H1 (cell line): ENCODE results near the gene TFDP1. TPM values are rescaled to one million over a fixed set of nuclear protein-coding genes. Genes with fewer than 3 reads are reported as not detected.

Experiments
- CTCF ChIA-PET: fragments of 300-600 bp; sonication (Branson Sonifier 250); formaldehyde crosslinking; loops from one replicate; lab custom pipeline; 2021; ENCODE audit not compliant: partially characterized antibody; lab: Charles Lee
- POLR2A ChIA-PET: fragments of 300-600 bp; sonication (Branson Sonifier 250); formaldehyde crosslinking; loops from one replicate; lab custom pipeline; 2021; ENCODE audit warnings: inconsistent platforms; ENCODE audit not compliant: partially characterized antibody; lab: Charles Lee
- DNase-seq, 2 experiments: peaks; one replicate each; pipeline versions ENCODE4 v3.0.0 to v3.0.0-alpha.2; 2010 to 2022; ENCODE audit warnings: low spot score in 2 of 2, low read depth in 1 of 2, mixed read lengths in 1 of 2
- FAIRE-seq: peaks from 2 replicates; lab custom pipeline; 2011; peaks lifted over from hg19 to GRCh38; lab: Jason Lieb, UNC
- H2AFZ ChIP-seq: 2 replicates; pipeline ENCODE4 v1.8.1; 2012; ENCODE audit warnings: low read length, inconsistent platforms
- H2AK5ac ChIP-seq: 2 replicates; pipeline ENCODE4 v1.6.1; 2013; ENCODE audit warnings: low read depth, low read length
- H2BK120ac ChIP-seq: replicated peaks from 2 replicates; pipeline ENCODE3; 2013; ENCODE audit warnings: low read depth, low read length, inconsistent platforms
- H2BK12ac ChIP-seq: 2 replicates; pipeline ENCODE4 v1.6.1; 2013; ENCODE audit warnings: low read depth, low read length
- H2BK15ac ChIP-seq: 2 replicates; pipeline ENCODE4 v1.6.1; 2013; ENCODE audit warnings: low read length
- H2BK20ac ChIP-seq: 2 replicates; pipeline ENCODE4 v1.6.1; 2013; ENCODE audit warnings: low read length
- H2BK5ac ChIP-seq: 2 replicates; pipeline ENCODE4 v1.6.1; 2013; ENCODE audit warnings: low read depth, low read length
- H3K14ac ChIP-seq: 2 replicates; pipeline ENCODE4 v1.6.1; 2013; ENCODE audit warnings: inconsistent platforms; ENCODE audit not compliant: insufficient read length
- H3K18ac ChIP-seq: 2 replicates; pipeline ENCODE4 v1.6.1; 2013; ENCODE audit warnings: low read length; ENCODE audit errors: extremely low read depth
- H3K23ac ChIP-seq: 2 replicates; pipeline ENCODE4 v1.6.1; 2013; ENCODE audit warnings: inconsistent platforms; ENCODE audit not compliant: insufficient read length
- H3K23me2 ChIP-seq: 2 replicates; pipeline ENCODE4 v1.6.1; 2013; ENCODE audit warnings: low read depth, low read length
- H3K27ac ChIP-seq: 2 replicates; pipeline ENCODE4 v1.6.1; 2011; ENCODE audit warnings: low read depth, low read length, inconsistent platforms
- H3K27me3 ChIP-seq, 4 experiments: replicated peaks in 1 of 4; 1 replicate in 1 of 4; 2 replicates in 3 of 4; pipeline versions ENCODE4 v1.6.1 to v1.8.1; 2011 to 2013; ENCODE audit warnings: low read length in 3 of 4, mild to moderate bottlenecking in 3 of 4, inconsistent platforms in 2 of 4, mixed read lengths in 2 of 4, moderate library complexity in 1 of 4; ENCODE audit not compliant: control insufficient read depth in 3 of 4, insufficient read depth in 3 of 4; ENCODE audit errors: extremely low read depth in 1 of 4
- H3K36me3 ChIP-seq, 4 experiments: 2 replicates each; pipeline versions ENCODE4 v1.6.1 to v1.8.1; 2011 to 2013; ENCODE audit warnings: mild to moderate bottlenecking in 4 of 4, low read length in 3 of 4, moderate library complexity in 2 of 4, control low read depth in 1 of 4, inconsistent platforms in 1 of 4; ENCODE audit not compliant: insufficient read depth in 4 of 4, control insufficient read depth in 2 of 4
- H3K4ac ChIP-seq: replicated peaks from 2 replicates; pipeline ENCODE3; 2013; ENCODE audit warnings: low read length, low read depth, mixed read lengths, inconsistent platforms; ENCODE audit not compliant: insufficient read length
- H3K4me1 ChIP-seq, 4 experiments: replicated peaks in 1 of 4; 1 replicate in 1 of 4; 2 replicates in 3 of 4; pipeline versions ENCODE4 v1.6.1 to v1.8.1; 2011 to 2013; ENCODE audit warnings: low read length in 3 of 4, inconsistent platforms in 2 of 4, mixed read lengths in 1 of 4; ENCODE audit not compliant: insufficient read depth in 4 of 4, control insufficient read depth in 3 of 4
- H3K4me2 ChIP-seq, 2 experiments: 2 replicates each; pipeline versions ENCODE4 v1.6.1 to v1.8.1; 2011 to 2013; ENCODE audit warnings: low read depth in 2 of 2, low read length in 2 of 2, control low read depth in 1 of 2, inconsistent platforms in 1 of 2, mild to moderate bottlenecking in 1 of 2; ENCODE audit not compliant: insufficient read depth in 1 of 2
- H3K4me3 ChIP-seq, 4 experiments: fragments of 200-600, 300-600 bp in 1 of 4; sonication (generic), shearing (Covaris generic), sonication (Bioruptor Twin) in 1 of 4; 2 replicates each; pipeline versions ENCODE4 v1.5.1 to v1.8.1; 2011 to 2016; ENCODE audit warnings: low read length in 4 of 4, low read depth in 3 of 4, control low read depth in 2 of 4, inconsistent platforms in 2 of 4, mild to moderate bottlenecking in 2 of 4, mixed read lengths in 1 of 4, moderate library complexity in 1 of 4; ENCODE audit not compliant: insufficient read depth in 2 of 4; ENCODE audit errors: extremely low read depth in 1 of 4
- H3K56ac ChIP-seq: replicated peaks from 2 replicates; pipeline ENCODE3; 2013; ENCODE audit warnings: low read depth, mild to moderate bottlenecking, mixed read lengths, low read length, inconsistent platforms; ENCODE audit not compliant: insufficient read length
- H3K79me1 ChIP-seq: 2 replicates; pipeline ENCODE4 v1.6.1; 2013; ENCODE audit warnings: low read depth, low read length, control low read depth
- H3K79me2 ChIP-seq, 2 experiments: 2 replicates each; pipeline versions ENCODE4 v1.6.1 to v1.8.1; 2012 to 2013; ENCODE audit warnings: low read length in 2 of 2, mild to moderate bottlenecking in 2 of 2, inconsistent platforms in 1 of 2; ENCODE audit not compliant: insufficient read depth in 2 of 2, control insufficient read depth in 1 of 2
- H3K9ac ChIP-seq, 4 experiments: replicated peaks in 1 of 4; 1 replicate in 1 of 4; 2 replicates in 3 of 4; pipeline versions ENCODE4 v1.6.1 to v1.8.1; 2011 to 2013; ENCODE audit warnings: low read depth in 3 of 4, low read length in 3 of 4, control low read depth in 2 of 4, mild to moderate bottlenecking in 2 of 4, moderate library complexity in 2 of 4, inconsistent platforms in 1 of 4; ENCODE audit errors: extremely low read depth in 1 of 4
- H3K9me3 ChIP-seq, 2 experiments: 2 replicates each; pipeline versions ENCODE4 v1.6.1 to v1.8.1; 2012 to 2013; ENCODE audit warnings: mild to moderate bottlenecking in 2 of 2, moderate library complexity in 2 of 2, control low read depth in 1 of 2, inconsistent platforms in 1 of 2, low read depth in 1 of 2, low read length in 1 of 2, mixed read lengths in 1 of 2; ENCODE audit not compliant: insufficient read depth in 2 of 2
- H4K20me1 ChIP-seq, 2 experiments: replicated peaks in 1 of 2; 2 replicates each; pipeline versions ENCODE3 to v1.8.1; 2011 to 2013; ENCODE audit warnings: inconsistent platforms in 2 of 2, low read length in 2 of 2, mild to moderate bottlenecking in 1 of 2; ENCODE audit not compliant: insufficient read depth in 2 of 2, control insufficient read depth in 1 of 2
- H4K5ac ChIP-seq: 2 replicates; pipeline ENCODE4 v1.6.1; 2013; ENCODE audit warnings: low read length, low read depth, mixed read lengths, inconsistent platforms; ENCODE audit not compliant: insufficient read length
- H4K8ac ChIP-seq: 2 replicates; pipeline ENCODE4 v1.8.0; 2013; ENCODE audit warnings: mild to moderate bottlenecking, moderate library complexity, low read length, inconsistent platforms; ENCODE audit not compliant: insufficient read depth; ENCODE audit errors: extremely low read depth
- H4K91ac ChIP-seq: replicated peaks from 2 replicates; pipeline ENCODE3; 2013; ENCODE audit warnings: low read length, mixed read lengths, inconsistent platforms; ENCODE audit not compliant: insufficient read length
- CBX8 ChIP-seq: fragments of 300-800, 300-1000 bp; sonication (generic); IDR thresholded peaks from 2 replicates; pipeline ENCODE4 v1.7.1; 2016; ENCODE audit warnings: low read depth, low read length, borderline replicate concordance
- CEBPB ChIP-seq: IDR thresholded peaks from 2 replicates; pipeline ENCODE4 v1.6.1; 2012; ENCODE audit warnings: low read depth, low read length
- CTCF ChIP-seq, 3 experiments: IDR thresholded peaks; 1 replicate in 2 of 3; 2 replicates in 1 of 3; pipeline versions ENCODE4 v1.5.1 to v1.6.1; 2011; ENCODE audit warnings: low read length in 3 of 3, mild to moderate bottlenecking in 3 of 3, inconsistent platforms in 2 of 3, low read depth in 1 of 3, moderate library complexity in 1 of 3; ENCODE audit not compliant: insufficient read depth in 1 of 3; ENCODE audit errors: control extremely low read depth in 1 of 3
- EZH2 ChIP-seq: fragments of 200-600 bp; sonication (generic); IDR thresholded peaks from 2 replicates; pipeline ENCODE4 v1.7.1; 2012; ENCODE audit warnings: low read depth, mild to moderate bottlenecking, moderate library complexity, low read length, inconsistent platforms; ENCODE audit not compliant: severe bottlenecking
- HDAC6 ChIP-seq: IDR thresholded peaks from one replicate; pipeline ENCODE4 v1.7.1; 2012; ENCODE audit warnings: low read depth, mild to moderate bottlenecking, inconsistent platforms, low read length, moderate library complexity
- RNF2 ChIP-seq: fragments of 200-900, 300-1000 bp; sonication (generic); IDR thresholded peaks from 2 replicates; pipeline ENCODE4 v1.7.1; 2016; ENCODE audit warnings: borderline replicate concordance, low read depth, mild to moderate bottlenecking, antibody characterized with exemption, low read length; ENCODE audit not compliant: poor library complexity, severe bottlenecking; ENCODE audit errors: missing control alignments
- SUZ12 ChIP-seq: fragments of 200-600 bp; sonication (generic); IDR thresholded peaks from 2 replicates; pipeline ENCODE4 v1.6.1; 2012; ENCODE audit warnings: mild to moderate bottlenecking, inconsistent platforms, low read length, moderate library complexity, mixed read lengths
- WGBS, 2 experiments: shearing (Covaris generic) in 1 of 2; methylation state at CpG; one replicate each; pipeline versions ENCODE4 v1.1.6 to v1.1.7; 2013 to 2015; ENCODE audit warnings: low lambda C conversion rate in 2 of 2, mixed read lengths in 2 of 2, inconsistent platforms in 1 of 2, low coverage in 1 of 2, missing lambda C conversion rate in 1 of 2; ENCODE audit not compliant: insufficient replicate concordance in 2 of 2, insufficient coverage in 1 of 2, insufficient read length in 1 of 2; ENCODE audit errors: extremely low coverage in 1 of 2, missing lambda C conversion rate in 1 of 2; 5-methylcytosine and 5-hydroxymethylcytosine counted together
- polyA plus RNA-seq, 7 experiments: library from polyadenylated mRNA; depleted of rRNA in 3 of 7; stranded (reverse) in 5 of 7; unstranded in 2 of 7; fragments of >200 nt in 5 of 7; fragments of 200-250 nt in 2 of 7; gene quantifications; 1 replicate in 5 of 7; 2 replicates in 1 of 7; 4 replicates in 1 of 7; pipeline versions ENCODE4 v1.2.1 to v1.2.3, GENCODE V29; 2011 to 2013; ENCODE audit warnings: missing spikeins in 2 of 7, mixed read lengths in 2 of 7
- total RNA-seq: library from RNA; stranded (reverse); fragmentation: NEBNext Ultra II Directional; extraction: Animal tissue kit (Norgen Biotek cat#: 25700); gene quantifications from 2 replicates; pipeline ENCODE4 v1.2.1, GENCODE V29; 2021
- TF ChIP-seq, protein P1 (sequence below): IDR thresholded peaks from 2 replicates; pipeline ENCODE4 v1.6.1; 2011; ENCODE audit warnings: low read depth, mild to moderate bottlenecking, low read length; ENCODE audit not compliant: insufficient read depth
- TF ChIP-seq, protein P2 (sequence below): IDR thresholded peaks from 2 replicates; pipeline ENCODE4 v1.6.1; 2012; ENCODE audit warnings: low read length, inconsistent platforms

TFDP1 gene
- total and polyA plus RNA-seq, 2 of the 8 experiments (the other 6 are each of a cell fraction or from before 2014, with no cell fraction given), result 43.6 to 81.9 TPM

DNA sequence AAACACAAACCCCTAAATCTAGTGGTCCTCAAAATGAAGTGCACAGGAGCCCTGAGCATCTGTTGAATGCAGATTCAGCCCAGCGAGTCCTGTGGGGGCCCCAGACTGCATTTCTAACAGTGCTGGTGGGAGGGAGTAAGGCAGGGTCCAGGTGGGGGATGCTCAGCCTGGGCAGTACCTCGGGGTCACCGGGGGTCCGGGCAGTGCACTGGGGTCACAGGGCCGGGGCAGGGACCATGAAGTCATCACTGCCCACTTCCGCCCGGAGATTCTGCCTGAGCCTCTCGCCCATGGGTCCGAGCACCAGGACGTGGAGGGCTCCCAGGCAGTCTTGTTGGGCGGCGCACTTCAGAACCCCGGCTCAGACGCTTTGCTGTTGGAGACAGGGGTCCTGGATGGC, 74.3 kb downstream of the TFDP1 start:
- H3K79me2 ChIP-seq, result no peaks in the 10 kb centered on the region
- no peak overlapping the region for H4K5ac ChIP-seq
- no peak overlapping the region for H4K8ac ChIP-seq
- no peak overlapping the region for H3K4ac ChIP-seq
- H3K36me3 ChIP-seq, result no peaks in the 10 kb centered on the region
- H2BK120ac ChIP-seq, result no peak overlapping the region
- H3K4me1 ChIP-seq, result no peaks in the 10 kb centered on the region
- H4K20me1 ChIP-seq, result no peaks in the 10 kb centered on the region
- no peak overlapping the region for H2AFZ ChIP-seq
- no peak overlapping the region for H2BK20ac ChIP-seq
- WGBS, 2 experiments, result 84% methylated on average over 6 of the region's 14 CpGs; no CpG with 5 or more reads in 1 of the 2 experiments
- H2BK5ac ChIP-seq, result no peak overlapping the region
- no peaks in the 10 kb centered on the region for H3K9me3 ChIP-seq
- no peak overlapping the region for H3K4me3 ChIP-seq
- no peak overlapping the region for H3K56ac ChIP-seq
- H3K14ac ChIP-seq, result no peak overlapping the region
- H3K23ac ChIP-seq, result no peak overlapping the region
- ChIA-PET POLR2A (no interaction called here), CTCF (no interaction called here)
- no peak overlapping the region for H4K91ac ChIP-seq
- DNase-seq (no peak), FAIRE-seq (no peak)
- H3K27ac ChIP-seq, result no peak overlapping the region
- no peak overlapping the region for H2BK15ac ChIP-seq
- H3K23me2 ChIP-seq, result no peaks in the 10 kb centered on the region
- H3K4me2 ChIP-seq, result no peak overlapping the region
- H3K27me3 ChIP-seq, result no peaks in the 10 kb centered on the region
- no peak overlapping the region for H2BK12ac ChIP-seq
- no peaks in the 10 kb centered on the region for H3K79me1 ChIP-seq
- H2AK5ac ChIP-seq, result no peak overlapping the region
- H3K18ac ChIP-seq, result no peak overlapping the region
- H3K9ac ChIP-seq, result no peak overlapping the region
- no peak for TF ChIP-seq CEBPB
- no peak for TF ChIP-seq CBX8
- TF ChIP-seq, protein P1, sequence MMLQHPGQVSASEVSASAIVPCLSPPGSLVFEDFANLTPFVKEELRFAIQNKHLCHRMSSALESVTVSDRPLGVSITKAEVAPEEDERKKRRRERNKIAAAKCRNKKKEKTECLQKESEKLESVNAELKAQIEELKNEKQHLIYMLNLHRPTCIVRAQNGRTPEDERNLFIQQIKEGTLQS, result no peak
- TF ChIP-seq, protein P2, sequence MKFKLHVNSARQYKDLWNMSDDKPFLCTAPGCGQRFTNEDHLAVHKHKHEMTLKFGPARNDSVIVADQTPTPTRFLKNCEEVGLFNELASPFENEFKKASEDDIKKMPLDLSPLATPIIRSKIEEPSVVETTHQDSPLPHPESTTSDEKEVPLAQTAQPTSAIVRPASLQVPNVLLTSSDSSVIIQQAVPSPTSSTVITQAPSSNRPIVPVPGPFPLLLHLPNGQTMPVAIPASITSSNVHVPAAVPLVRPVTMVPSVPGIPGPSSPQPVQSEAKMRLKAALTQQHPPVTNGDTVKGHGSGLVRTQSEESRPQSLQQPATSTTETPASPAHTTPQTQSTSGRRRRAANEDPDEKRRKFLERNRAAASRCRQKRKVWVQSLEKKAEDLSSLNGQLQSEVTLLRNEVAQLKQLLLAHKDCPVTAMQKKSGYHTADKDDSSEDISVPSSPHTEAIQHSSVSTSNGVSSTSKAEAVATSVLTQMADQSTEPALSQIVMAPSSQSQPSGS, result no peak
- TF ChIP-seq HDAC6, result no peak
- no peak for TF ChIP-seq RNF2
- no peak for TF ChIP-seq EZH2
- no peak for TF ChIP-seq SUZ12
- no peak for TF ChIP-seq CTCF (IDR thresholded peaks at IDR 0.05; ENCODE audit: control extremely low read depth in 1 of 3, insufficient read depth in 1 of 3, low read depth in 1 of 3, low read length in 3 of 3)
